Ramos (cell line): ENCODE measurements around the gene NINJ2.
"Not testable (repeated sequence)": the region's sequence is repeated elsewhere in the genome, so short reads cannot be mapped to it uniquely, and the experiment has no call there.

Experiments used
- in situ Hi-C: fragments of 300-500 bp; cut with MboI; formaldehyde crosslinking; loops from one replicate; pipeline ENCODE4 v1.14.3; 2022; ENCODE audit warnings: low sequenced_read_pairs; ENCODE audit not compliant: unreplicated experiment

The NINJ2 gene

DNA sequence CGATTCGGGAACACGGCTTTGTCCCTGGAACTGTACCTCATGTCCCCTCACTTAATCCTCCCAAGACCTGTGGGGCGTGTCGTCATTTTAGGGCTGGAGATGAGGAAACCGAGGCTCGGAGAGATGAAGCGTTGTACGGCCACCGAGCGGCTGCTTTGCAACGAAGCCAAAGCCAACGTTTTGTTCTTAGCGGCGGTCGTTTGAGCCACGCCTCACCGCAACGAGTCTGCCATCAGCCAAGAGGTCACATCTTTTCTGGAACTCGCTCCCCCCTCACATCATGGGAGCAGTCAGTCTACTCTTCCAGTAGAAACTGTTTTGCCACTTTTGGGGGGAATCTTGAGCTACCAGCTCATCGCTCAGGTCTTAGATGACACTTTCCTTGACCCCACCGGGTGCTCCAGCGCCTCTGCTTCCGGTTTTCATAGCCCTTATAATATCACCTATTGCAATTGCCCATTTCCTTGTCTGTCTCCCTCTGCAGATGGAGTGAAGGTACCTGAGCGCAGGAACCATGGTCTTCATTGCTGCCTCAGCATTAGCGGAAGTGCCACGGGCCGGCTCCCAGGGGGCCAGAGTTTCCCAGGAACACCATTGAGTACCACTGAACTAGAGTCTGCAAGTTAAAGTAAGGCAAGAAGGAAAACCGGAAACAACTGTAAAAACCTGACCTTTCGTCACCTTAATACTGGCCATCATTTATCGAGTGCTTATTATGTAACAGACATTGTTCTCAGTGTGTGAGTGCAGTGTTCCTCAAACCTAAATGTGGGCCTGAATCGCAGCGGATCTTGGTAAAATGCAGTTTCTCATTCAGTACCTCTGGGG, 19.6 kb downstream of the NINJ2 start:
- in situ Hi-C loops: no loop called here

DNA sequence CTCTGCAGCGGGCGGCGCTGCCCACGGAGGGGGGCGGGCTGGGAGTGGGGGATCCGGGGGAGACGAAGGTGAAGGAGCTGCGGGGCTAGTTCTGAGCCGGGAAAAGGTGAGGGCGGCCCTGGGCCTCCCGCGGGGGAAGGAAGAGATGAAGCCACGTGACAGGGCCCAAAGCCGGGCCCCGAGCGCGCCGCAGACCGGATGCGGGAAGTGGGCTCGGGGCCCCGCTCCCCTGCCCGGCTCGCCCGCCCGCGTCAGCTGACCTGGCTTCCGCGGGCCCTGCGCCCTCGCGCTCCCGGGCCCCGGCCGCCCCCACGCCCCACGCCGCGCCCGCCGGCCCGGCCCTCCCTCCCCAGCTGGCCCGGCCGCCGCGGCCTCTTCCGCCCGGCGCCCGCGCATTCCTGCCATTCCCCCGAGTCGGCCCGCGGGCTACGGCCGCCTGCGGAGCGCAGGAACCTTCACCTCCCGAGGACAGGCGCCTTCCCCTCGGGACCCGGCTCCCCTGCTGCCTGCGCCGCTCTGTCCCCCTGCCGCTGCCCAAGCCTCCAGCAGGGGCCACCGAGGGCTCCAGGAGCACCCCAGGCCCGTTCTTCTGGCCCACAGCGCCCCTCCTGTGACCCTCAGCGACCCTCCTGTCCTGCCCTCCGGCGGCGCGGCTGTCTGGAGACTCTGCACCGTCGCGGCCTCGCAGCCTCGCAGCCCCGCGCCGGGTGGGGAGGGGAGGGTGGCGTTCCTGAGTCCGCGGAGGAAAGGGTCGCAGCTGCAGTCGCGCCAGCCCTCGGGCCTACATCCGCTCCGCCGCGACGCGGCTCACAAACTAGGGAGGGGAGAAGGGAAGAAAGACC, 20.4 kb downstream of the NINJ2 start:
- in situ Hi-C loops: no loop called here

DNA sequence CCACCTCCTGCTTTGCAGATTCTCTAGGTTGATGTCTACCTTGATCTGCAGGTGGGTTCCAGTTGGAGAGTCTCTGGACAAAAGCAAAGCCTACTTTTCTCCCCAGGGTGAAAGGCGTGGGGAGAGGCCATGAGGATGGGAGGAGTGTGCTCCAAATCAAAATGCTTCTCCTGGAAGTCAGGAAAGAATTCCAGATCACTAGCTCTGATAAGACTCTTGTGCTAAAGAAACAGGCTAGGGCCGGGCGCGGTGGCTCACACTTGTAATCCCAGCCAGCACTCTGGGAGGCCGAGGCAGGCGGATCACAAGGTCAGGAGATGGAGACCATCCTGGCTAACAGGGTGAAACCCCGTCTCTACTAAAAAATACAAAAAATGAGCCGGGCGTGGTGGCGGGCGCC, 21.9 kb downstream of the NINJ2 start:
- in situ Hi-C loops: not testable (repeated sequence)

DNA sequence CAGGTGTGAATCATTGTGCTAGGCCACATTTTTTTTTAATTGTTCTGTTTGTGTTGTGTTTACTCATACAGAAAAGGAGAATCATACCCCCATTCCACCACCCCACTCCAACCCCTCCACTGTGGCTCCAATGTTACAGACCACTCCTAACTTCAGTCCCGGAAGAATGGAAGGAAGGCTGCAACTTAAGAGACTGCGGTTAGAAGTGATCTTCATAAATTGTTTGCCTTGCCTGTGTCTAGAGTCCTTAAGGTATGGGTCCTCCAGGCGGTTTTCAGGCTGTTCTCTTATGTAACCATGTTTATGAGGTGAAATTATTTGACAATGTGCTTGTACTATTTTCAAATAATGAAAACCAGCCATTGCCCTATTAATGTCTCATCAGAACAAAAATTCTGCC, 22.5 kb downstream of the NINJ2 start:
- in situ Hi-C loops: no loop called here

DNA sequence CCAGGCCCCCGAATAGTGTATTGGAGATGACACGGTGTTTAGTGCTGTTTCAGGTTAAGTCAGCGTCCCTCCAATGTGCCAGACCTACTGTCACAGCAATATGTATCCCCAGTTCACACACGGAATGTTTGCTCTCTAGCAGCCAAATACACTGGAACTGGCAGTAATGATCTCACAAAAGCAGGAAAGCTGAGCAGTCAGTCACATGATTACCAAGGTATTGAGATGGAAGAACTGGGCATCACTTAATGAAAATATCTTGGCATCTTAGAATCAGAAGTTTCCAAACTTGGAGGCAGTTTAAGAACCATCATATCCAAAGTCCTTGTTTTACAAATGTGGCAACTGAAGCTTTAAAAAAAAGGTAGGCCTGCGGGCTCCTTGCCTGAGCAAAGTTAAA, 23.3 kb downstream of the NINJ2 start:
- in situ Hi-C loops: no loop called here

DNA sequence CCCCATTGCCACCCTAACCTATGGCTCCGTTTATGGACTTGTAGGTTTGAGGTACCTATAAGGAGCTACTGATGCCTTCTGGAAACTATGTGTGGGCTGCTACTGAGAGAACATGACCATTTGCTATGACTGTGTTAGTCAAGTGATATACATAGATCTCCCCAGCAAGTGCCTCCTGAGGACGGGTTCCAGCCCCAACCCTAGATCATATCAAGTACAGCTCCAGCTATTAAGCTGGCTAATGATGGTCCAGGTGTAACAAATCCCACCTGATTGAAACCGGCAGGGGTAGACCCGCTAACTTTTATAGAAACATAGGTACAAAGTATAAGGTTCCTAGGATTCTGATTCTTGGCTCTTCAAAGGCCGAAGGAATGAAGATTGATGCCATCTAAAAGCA, 23.7 kb downstream of the NINJ2 start:
- in situ Hi-C loops: no loop called here

DNA sequence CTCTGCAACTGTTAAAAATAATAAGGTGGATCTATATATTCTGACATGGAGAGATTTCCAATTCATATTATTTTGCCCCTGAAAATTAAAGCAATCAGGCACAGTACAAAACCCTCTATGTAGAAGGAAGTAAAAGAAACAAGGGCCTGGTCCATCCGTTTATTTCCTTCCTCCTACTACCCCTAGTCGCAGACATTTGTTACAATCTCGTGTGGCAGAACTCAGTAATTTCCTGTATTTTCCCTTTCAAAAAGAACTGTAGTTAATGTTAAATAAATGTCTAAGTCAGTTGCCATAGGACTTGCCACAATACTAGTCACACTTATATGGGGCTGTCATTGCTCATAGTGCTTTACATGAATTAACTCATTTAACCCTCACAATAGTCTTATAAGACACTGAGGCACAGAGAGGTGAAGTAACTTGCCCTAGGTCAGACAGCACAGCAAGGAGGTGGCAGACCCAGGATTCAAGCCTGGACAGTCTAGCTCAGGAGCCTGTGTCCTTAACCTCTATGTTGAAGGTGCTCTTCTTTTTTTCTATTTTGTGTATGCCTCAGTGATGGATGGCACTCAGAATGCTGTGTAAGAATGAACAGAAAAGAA, 24.2 kb downstream of the NINJ2 start:
- in situ Hi-C loops: no loop called here

DNA sequence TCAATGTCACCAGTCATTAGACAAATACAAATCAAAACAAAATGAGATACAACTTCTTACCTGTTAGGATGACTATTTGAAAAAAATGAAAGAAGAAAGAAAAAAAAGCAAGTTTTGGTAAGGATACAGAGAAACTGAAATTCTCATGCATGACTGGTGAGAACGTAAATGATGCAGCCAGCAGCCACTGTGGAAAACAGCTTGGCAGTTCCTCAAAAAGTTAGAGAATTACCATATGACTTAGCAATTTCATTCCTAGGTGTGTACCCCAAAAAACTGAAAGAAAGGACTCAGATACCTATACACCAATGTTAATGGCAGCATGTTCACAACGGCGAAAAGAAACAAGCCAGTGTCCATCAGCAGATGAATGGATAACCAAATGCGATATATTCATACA, 26.6 kb downstream of the NINJ2 start:
- in situ Hi-C loops: no loop called here

DNA sequence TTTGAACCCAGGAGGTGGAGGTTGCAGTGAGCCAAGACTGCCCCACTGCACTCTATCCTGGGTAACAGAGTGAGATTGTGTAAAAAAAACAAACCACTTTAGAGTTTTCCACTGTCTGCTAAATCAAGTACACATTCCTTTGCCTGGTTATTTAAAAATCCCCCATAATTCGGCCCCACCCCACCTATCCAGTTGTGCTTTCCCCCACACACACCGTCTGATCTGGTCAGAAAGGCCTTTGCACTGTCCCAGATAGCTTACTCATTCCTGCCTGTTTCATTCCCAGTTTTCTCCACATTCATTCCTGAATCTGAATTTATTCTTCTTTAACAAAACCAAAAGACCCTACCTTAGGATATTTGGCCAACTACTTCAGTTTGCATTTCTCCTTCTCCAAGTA, 29.5 kb downstream of the NINJ2 start:
- in situ Hi-C loops: no loop called here

DNA sequence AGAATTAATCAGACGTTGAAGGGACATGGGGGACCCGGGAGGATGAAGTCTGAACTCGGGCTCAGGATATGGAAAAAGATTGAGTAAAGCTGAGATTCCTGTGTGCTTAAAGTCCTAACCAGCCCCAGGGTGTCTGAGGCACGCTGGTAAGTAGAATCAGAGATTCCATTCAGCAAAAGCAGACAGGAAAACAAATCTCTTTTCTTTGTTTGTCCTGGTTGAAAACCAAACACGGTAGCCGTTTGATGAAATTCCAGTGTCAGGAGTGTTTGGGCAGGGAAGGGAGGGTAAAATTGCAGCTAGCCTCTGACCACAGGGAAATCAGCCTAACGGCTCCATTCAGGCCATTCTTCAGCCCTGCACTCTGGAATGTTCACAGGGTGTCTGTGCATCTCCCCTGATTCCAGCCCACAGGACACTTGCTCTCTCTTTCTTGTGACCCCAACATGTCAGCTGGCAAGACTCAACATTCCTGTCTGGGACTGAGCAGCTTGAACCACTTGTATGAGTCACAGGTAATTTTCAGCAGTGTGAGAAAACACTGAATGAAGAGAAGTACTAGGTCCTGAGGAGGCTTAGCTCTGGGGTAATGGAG, 31.0 kb downstream of the NINJ2 start:
- in situ Hi-C loops: no loop called here

DNA sequence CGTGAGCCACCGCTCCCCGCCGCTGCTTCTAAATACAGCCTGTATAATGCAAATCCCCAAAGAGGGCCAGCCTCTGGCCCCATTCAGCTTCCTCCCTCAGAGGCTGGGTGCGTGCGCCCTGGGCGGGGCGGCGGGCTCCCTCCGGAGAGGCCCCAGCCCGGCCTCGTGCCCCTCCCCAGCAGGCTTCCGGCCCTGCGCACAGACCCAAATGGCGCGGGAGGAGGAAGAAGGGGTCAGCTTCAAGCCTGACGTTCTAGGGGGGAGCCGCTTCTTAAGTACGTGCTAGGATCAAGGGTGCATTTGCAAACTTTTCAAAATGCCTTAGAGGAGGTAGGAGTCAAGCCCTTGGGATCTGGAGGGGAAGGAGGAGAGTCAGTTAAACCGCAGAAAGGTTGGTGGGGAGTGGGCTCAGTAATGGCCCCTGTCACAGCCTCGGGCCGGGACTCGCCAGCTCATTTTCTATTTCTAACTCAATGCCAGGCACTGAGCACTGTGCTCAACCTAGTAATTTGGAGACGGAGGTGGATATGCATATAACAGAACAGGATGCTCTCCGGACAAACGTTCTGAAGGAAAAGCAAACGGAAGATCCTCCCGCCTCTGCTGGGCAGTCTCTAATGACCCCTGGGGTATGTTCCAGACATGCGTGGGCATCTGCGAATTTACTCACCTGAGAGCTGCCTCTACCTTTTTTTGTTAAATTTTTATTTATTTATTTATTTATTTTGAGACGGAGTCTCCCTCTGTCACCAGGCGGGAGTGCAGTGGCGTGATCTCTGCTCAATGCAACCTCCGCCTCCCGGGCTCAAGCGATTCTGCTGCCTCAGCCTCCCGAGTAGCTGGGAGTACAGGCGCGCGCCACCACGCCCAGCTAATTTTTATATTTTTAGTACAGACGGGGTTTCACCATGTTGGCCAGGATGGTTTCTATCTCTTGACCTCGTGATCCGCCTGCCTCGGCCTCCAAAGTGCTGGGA, 32.3 kb downstream of the NINJ2 start:
- in situ Hi-C loops: no loop called here

DNA sequence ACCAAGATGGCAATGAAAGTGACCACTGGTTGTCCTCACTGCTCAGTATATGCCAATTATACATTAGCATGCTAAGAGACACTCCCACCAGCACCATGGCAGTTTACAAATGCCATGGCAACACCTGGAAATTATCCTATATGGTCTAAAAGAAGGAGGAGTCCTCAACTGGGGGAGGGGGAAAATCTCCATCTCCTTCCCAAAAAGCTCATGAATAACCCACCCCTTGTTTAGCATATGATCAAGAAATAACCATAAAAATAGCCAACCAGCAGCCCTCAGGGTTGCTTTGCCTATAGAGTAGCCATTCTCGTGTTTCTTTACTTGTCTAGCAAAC, 34.5 kb downstream of the NINJ2 start:
- in situ Hi-C loops: not testable (repeated sequence)

DNA sequence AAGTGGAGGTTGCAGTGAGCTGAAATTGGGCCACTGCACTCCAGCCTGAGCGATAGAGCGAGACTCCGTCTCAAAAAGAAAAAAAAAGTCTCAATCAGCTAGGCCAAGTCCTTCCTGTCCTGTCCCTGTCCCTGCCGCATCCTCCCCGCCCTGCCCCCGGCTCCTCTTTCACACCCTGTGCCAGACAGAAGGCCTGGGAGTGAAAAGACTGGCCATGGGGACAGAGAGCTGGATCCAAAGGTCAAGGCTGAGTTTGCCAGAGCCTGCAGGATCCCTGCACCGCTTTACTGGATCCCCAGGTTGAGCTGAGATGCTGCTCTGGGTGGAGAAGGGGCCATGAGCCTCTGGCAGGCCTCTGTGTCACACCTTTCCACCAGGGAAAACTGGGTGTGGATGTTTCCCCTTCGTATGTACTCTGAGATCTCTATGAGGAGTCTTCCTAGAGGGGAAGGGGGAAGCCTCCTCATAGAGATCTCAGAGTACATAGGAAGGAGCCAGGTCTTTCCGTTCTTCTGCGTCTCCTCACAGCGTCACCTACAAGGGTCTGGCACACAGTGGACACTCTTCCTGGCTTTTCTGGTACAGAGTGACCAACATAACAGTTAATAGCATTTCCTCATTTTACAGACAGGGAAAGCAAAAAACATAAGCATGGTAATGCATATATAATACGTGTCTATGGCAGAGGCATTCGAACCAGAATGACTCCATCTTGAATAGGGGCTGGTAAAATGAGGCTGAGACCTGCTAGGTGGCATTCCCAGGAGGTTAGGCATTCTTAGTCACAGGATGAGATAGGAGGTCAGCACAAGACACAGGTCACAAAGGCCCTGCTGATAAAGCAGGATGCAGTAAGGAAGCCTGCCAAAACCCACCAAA, 35.1 kb downstream of the NINJ2 start:
- in situ Hi-C loops: no loop called here

DNA sequence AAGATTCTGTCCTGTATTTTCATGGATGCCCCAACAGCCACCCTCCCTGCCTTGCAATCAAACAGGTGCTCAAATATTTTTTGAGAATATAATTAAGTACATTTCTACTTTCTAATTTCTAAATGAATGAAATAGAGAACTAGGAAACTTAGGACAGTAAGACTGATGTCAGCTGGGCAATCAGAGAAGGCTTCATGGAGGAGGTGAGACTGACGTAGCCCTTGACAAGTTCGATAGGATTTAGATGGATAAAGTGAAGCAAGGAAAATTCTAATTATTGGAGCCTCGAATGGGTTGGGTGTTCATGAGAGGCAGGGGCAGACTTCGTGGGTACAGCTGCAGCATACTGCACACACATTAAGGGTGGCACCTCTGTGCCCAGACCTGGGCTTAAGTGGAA, 36.0 kb downstream of the NINJ2 start:
- in situ Hi-C loops: no loop called here

DNA sequence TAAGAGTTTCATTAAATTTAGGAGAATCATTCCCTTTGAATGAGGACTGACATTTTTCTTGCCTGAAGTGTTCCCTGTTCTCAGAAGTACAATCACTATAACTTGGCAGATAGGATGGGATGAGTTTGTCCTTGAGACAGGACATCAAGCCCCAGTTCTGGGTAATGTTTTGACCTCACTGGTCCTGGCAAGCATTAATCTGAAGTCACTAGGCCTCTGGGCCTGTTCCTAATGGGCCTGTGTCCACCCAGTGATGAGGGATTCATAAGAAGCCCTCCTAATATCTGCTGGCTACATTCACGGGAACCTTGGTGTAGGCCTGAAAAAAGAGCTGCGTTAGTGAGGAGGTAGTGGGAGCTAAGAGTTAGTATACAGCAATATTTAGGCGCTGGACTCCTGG, 37.2 kb downstream of the NINJ2 start:
- in situ Hi-C loops: no loop called here

DNA sequence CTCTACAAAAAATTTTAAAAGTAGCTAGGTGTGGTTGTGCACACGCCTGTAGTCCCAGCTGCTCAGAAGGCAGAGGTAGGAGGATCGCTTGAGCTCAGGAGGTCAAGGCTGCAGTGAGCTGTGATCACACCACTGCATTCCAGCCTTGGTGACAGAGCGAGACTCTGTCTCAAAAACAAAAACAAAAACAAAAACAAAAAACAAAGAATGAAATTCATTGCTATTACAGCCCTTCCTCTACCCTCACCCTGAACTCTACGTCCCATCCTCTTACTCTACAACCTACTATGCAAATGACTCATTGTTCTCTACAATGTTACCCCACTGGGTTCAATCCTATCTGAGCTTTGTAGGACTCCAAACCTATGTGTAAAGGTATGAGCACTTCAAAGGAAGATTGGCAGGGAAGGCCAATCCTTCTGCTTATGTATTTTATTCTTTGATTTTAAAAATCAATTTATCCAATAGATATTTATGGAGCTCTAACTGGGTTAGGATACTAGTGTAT, 39.3 kb downstream of the NINJ2 start:
- in situ Hi-C loops: loop anchor here (5.0 kb wide), 1 partner anchor 188 kb away; no protein-coding TSS in a partner anchor

DNA sequence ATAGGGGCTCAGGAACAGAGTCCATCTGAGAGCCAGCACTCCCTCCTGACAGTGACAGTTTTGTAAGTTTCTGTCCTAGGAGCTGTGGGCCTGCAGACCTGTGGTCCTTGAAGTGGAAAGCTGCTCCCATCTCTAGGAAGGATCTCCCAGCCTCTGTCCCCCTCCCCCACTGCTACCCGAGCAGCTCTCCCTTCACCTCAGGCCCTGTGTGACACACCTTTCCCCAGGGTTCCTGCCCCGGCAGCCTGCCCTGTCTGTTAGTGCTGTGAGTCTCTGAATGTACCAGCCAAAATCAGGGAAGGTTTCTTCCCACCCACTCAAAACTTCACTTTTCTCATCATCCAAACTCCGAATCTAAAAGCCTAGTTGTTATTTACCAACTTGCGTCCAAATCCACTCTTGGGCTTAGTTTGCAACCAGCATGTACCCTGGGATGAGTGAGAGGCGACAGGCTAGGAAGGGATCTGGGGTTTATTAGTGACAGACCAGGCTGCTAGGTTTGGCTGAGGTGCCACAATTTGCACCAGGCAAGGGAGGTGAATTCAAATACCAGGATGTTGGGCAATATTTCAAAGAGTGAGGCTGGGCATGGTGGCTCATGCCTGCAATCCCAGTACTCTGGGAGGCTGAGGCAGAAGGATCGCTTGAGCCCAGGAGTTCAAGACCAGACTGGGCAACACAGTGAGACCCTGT, 39.9 kb downstream of the NINJ2 start:
- in situ Hi-C loops: loop anchor here (5.0 kb wide), 1 partner anchor 189 kb away; no protein-coding TSS in a partner anchor

DNA sequence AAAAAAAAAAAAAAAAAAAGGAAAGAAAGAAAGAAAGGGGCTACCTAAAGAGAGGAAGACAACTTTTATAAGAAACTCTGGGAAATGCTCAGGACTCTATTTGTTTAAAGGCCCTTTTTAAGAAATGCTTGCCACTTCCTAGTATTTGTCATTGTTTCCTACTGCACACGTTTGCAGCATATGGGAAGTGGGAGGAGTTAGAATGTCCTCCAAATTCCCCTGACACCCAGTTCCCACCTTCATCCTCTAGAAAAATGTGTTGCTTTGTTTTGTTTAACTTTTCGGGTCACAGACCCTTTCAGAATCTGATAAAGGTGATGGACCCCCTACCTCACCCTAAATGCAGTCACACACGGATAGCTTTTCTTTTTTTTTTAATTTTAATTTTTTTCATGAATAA, 40.8 kb downstream of the NINJ2 start:
- in situ Hi-C loops: loop anchor here (5.0 kb wide), 1 partner anchor 190 kb away; no protein-coding TSS in a partner anchor
